GM12874 (cell line): Measurements from ENCODE around the gene LGR5.

Experiments used
- TF ChIP-seq, protein P1 (sequence below): IDR thresholded peaks from 2 replicates; pipeline ENCODE4 v1.5.1; 2011; ENCODE audit warnings: low read depth, mild to moderate bottlenecking, control low read depth, low read length, moderate library complexity; ENCODE audit not compliant: insufficient read depth

Gene LGR5

DNA sequence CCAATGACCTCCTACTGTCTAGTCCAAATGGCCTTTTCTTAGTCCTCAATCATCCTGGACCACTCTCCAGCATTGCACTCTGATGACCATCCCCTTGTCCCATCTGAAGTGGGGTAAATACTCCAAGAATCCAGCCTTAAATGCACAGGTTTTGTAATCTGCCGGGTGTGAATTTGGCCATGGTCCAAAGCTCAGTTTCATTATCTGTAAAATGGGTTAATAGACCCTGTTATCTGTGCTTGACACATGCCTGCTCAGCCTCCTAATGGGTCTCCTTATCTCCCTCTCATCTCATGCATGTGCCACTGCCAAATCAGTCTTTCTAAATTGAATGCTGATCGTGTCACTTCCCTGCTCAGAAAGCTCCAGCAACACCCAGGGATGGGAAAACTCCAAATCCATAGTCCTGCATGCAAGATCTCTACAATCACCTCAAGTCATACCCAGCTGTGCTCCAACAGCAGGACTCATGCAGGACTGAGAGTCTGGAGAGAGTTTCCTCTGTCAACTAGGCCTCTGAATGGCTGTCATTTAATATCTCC, 22.3 kb downstream of the LGR5 start:
- TF ChIP-seq, protein P1, sequence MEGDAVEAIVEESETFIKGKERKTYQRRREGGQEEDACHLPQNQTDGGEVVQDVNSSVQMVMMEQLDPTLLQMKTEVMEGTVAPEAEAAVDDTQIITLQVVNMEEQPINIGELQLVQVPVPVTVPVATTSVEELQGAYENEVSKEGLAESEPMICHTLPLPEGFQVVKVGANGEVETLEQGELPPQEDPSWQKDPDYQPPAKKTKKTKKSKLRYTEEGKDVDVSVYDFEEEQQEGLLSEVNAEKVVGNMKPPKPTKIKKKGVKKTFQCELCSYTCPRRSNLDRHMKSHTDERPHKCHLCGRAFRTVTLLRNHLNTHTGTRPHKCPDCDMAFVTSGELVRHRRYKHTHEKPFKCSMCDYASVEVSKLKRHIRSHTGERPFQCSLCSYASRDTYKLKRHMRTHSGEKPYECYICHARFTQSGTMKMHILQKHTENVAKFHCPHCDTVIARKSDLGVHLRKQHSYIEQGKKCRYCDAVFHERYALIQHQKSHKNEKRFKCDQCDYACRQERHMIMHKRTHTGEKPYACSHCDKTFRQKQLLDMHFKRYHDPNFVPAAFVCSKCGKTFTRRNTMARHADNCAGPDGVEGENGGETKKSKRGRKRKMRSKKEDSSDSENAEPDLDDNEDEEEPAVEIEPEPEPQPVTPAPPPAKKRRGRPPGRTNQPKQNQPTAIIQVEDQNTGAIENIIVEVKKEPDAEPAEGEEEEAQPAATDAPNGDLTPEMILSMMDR: no peak

DNA sequence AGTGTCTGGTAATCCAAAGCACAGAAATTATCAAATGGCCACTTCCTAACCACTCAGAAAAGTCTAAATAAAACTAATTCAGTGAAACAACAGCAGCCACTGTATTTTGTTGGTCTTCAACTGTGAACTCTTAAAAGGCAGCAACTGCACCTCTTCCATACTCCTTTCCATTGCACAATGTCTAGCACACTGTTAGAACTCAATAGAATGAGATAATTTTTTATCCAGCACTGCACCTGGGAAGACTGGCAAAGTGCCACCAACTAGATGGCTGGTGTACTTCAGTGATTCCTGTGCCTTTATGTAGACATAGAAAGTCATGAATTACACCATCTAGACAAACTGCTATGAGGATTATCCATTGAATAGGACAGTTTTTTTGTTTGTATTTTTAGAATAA, 26.2 kb downstream of the LGR5 start:
- TF ChIP-seq, protein P1: no peak

DNA sequence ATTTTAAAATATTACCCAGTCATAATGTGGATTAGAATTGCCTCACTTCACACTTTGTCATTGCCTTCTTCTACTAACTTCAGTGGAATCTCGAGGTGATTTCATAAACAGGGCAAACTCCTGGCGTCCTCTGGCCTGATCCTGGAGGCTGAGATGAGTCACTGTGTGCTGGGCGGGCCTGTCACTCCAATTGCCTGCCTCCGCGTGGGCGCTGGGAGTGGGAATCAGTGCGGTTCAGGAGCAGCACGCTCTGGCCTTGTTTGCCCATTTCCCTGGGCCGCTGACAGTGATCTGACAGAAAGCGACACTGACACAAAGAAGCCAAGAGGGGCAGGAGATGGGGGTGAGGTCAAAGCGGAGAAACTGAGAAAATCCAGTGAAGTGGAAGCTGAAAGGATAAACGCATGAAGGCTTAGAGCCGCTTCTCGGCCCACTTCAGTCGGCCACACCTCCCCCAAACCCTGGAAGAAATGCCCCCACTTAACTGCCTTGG, 29.7 kb downstream of the LGR5 start:
- TF ChIP-seq, protein P1: no peak

DNA sequence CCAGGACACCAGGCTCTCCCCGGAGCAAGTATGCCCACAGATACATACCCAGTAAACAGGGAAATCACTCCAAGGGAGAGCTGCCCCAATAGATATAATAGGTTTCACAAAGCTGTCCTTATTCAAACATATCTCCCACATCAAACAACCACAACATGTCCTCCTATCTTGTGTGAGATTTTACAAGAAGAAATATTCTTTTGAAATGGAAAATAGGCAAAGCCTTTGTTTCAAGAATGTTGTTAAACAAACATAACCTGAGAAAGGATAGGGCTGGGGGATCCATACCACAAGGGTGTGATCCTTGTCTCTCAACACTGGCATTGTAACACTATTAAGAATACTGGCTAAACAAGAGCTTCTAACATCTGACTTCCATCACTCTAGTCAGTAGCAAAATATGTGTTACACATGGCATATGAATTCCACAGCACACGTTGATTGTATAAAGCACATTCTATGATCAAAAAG, 32.9 kb downstream of the LGR5 start:
- TF ChIP-seq, protein P1: no peak

DNA sequence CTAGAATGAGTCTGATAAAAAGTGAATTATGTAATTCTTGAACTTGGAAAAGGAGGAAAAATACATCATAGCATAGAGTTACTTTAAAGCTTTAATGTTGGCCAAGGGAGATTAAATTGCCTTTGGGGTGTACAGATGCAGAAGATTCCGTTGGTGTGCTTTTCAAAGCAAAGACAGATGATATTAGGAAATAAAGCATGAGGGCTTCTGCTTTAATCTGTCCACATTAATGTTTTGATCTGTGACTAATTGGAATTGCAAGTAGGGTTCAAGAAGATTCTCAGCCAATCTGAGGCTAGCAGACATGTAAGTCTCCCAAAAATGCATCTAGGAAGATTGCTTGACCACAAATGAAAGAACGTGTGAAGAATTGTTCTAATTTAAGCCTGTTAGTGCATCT, 35.2 kb downstream of the LGR5 start:
- TF ChIP-seq, protein P1: no peak

DNA sequence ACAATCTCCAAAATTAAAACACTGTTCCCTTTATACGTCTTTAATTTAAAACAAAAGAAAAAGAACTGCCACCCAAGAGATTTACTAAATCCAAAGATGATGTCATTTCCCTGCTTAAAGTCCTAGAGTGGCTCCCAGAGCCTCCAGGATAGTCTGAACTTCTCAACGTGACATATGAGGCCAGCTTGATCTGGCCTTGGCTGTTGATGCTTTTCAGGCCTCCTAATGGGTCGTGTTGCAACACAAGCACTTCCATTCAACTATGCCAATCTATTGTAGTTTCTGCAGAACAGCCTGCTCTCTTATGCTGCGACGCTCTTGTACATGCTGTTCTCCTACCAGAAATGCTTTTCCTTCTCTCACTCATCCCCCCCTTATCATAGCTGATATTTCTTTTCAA, 35.7 kb downstream of the LGR5 start:
- TF ChIP-seq, protein P1: no peak

DNA sequence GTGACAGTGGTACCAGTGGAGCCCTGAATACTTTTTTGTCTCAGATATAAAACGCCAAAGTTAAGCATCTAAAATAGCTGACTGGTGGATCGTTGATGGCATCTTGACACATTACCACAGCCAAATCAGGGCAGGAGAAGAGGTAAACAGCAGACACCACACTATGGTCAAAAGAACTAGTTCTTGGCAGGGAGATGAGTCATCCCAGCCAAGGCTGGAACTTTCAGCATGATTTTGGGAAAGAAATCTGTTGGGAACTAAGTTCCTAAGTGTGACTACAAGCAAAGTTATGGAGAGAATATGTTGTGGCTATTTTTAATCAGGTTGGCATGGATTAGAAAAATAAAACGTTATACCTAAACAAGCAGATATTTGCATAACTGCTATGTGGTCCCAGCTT, 36.9 kb downstream of the LGR5 start:
- TF ChIP-seq, protein P1: no peak
